Neural cell (in vitro differentiated cells): Measurements from ENCODE around the gene MRPL38. TPM values are rescaled to one million over a fixed set of nuclear protein-coding genes. Genes with fewer than 3 reads are reported as not detected.
"Not testable (repeated sequence)": the region's sequence is repeated elsewhere in the genome, so short reads cannot be mapped to it uniquely, and the experiment has no call there.

ENCODE experiments used
- H2AFZ ChIP-seq: fragments of 200-600, 300-800 bp; sonication (generic), shearing (Covaris generic); 2 replicates; pipeline ENCODE4 v1.6.0; 2014; ENCODE audit warnings: low read depth, mild to moderate bottlenecking, antibody characterized with exemption, low read length, moderate library complexity
- H3F3A ChIP-seq: fragments of 200-600 bp; shearing (Covaris generic); 2 replicates; pipeline ENCODE4 v1.6.1; 2016; ENCODE audit warnings: mild to moderate bottlenecking, moderate library complexity, mixed read lengths, antibody characterized with exemption, low read length; ENCODE audit not compliant: insufficient read depth, poor library complexity, severe bottlenecking
- H3K27ac ChIP-seq: fragments of 200-600, 300-800 bp; sonication (generic), shearing (Covaris generic); 2 replicates; pipeline ENCODE4 v1.5.1; 2014; ENCODE audit warnings: mild to moderate bottlenecking, low read length, moderate library complexity
- H3K27me3 ChIP-seq: fragments of 300-800, 200-600 bp; sonication (generic), shearing (Covaris generic); 2 replicates; pipeline ENCODE4 v1.6.0; 2014; ENCODE audit warnings: mild to moderate bottlenecking, low read depth, low read length, moderate library complexity; ENCODE audit not compliant: insufficient read depth
- H3K36me3 ChIP-seq: fragments of 300-800, 200-600 bp; sonication (generic), shearing (Covaris generic); 2 replicates; pipeline ENCODE4 v1.5.1; 2014; ENCODE audit warnings: mild to moderate bottlenecking, antibody characterized with exemption, low read length, moderate library complexity; ENCODE audit not compliant: insufficient read depth
- H3K4me2 ChIP-seq: fragments of 300-800, 200-600 bp; sonication (generic), shearing (Covaris generic); 2 replicates; pipeline ENCODE4 v1.6.0; 2014; ENCODE audit warnings: mild to moderate bottlenecking, low read length
- H3K4me3 ChIP-seq: fragments of 300-800, 200-600 bp; sonication (generic), shearing (Covaris generic); 2 replicates; pipeline ENCODE4 v1.5.1; 2014; ENCODE audit warnings: mild to moderate bottlenecking, low read length, moderate library complexity
- H3K79me2 ChIP-seq: fragments of 200-600 bp; shearing (Covaris generic); replicated peaks from 2 replicates; pipeline ENCODE4 v1.6.0; 2014; ENCODE audit warnings: mild to moderate bottlenecking, low read length, moderate library complexity; ENCODE audit not compliant: insufficient read depth
- H3K9ac ChIP-seq: fragments of 300-800, 200-600 bp; sonication (generic), shearing (Covaris generic); 2 replicates; pipeline ENCODE4 v1.6.1; 2016; ENCODE audit warnings: mild to moderate bottlenecking, low read length, mixed read lengths
- H3K9me2 ChIP-seq: fragments of 200-600 bp; shearing (Covaris generic); 2 replicates; pipeline ENCODE4 v1.6.1; 2016; ENCODE audit warnings: mild to moderate bottlenecking, low read length, mixed read lengths; ENCODE audit not compliant: insufficient read depth
- H3K9me3 ChIP-seq: fragments of 200-600, 300-800 bp; sonication (generic), shearing (Covaris generic); 2 replicates; pipeline ENCODE4 v1.6.1; 2016; ENCODE audit warnings: mild to moderate bottlenecking, mixed run types, low read length, moderate library complexity, mixed read lengths
- H4K20me1 ChIP-seq: fragments of 200-600 bp; shearing (Covaris generic); 2 replicates; pipeline ENCODE4 v1.6.1; 2016; ENCODE audit warnings: mild to moderate bottlenecking, mixed run types; ENCODE audit not compliant: insufficient read depth
- EP300 ChIP-seq: fragments of 450-650 bp; conservative IDR thresholded peaks from 2 replicates; pipeline ENCODE4 v1.6.1; 2014; ENCODE audit warnings: antibody characterized with exemption, mild to moderate bottlenecking, moderate library complexity; ENCODE audit not compliant: poor library complexity, severe bottlenecking
- EZH2 ChIP-seq: fragments of 200-600, 300-800 bp; shearing (Covaris generic), sonication (generic); IDR thresholded peaks from 2 replicates; pipeline ENCODE4 v1.6.1; 2014; ENCODE audit warnings: antibody characterized with exemption, low read length, borderline replicate concordance, mild to moderate bottlenecking; ENCODE audit not compliant: insufficient read depth, poor library complexity, severe bottlenecking
- MXI1 ChIP-seq: fragments of 450-650 bp; conservative IDR thresholded peaks from 2 replicates; pipeline ENCODE4 v1.6.1; 2014; ENCODE audit warnings: antibody characterized with exemption, mild to moderate bottlenecking; ENCODE audit not compliant: poor library complexity, severe bottlenecking
- POLR2AphosphoS5 ChIP-seq: IDR thresholded peaks from 2 replicates; pipeline ENCODE4 v1.6.1; 2012
- RAD21 ChIP-seq: fragments of 450-650 bp; conservative IDR thresholded peaks from 2 replicates; pipeline ENCODE4 v1.6.1; 2014; ENCODE audit warnings: antibody characterized with exemption, mild to moderate bottlenecking, moderate library complexity
- SMC3 ChIP-seq: fragments of 450-650 bp; conservative IDR thresholded peaks from 2 replicates; pipeline ENCODE4 v1.6.1; 2014; ENCODE audit warnings: antibody characterized with exemption, mild to moderate bottlenecking, moderate library complexity; ENCODE audit not compliant: poor library complexity
- TAF1 ChIP-seq: IDR thresholded peaks from 2 replicates; pipeline ENCODE4 v1.6.1; 2012; ENCODE audit warnings: low read depth
- polyA plus RNA-seq: library from polyadenylated mRNA; depleted of rRNA; stranded (reverse); fragments of >200 nt; gene quantifications from 2 replicates; pipeline ENCODE4 v1.2.3, GENCODE V29; 2014
- TF ChIP-seq, protein P1 (sequence below): IDR thresholded peaks from 2 replicates; pipeline ENCODE4 v1.6.1; 2012; ENCODE audit warnings: borderline replicate concordance

Gene MRPL38
- polyA plus RNA-seq, 1 donor from 2014 or later: 91.2 TPM

DNA sequence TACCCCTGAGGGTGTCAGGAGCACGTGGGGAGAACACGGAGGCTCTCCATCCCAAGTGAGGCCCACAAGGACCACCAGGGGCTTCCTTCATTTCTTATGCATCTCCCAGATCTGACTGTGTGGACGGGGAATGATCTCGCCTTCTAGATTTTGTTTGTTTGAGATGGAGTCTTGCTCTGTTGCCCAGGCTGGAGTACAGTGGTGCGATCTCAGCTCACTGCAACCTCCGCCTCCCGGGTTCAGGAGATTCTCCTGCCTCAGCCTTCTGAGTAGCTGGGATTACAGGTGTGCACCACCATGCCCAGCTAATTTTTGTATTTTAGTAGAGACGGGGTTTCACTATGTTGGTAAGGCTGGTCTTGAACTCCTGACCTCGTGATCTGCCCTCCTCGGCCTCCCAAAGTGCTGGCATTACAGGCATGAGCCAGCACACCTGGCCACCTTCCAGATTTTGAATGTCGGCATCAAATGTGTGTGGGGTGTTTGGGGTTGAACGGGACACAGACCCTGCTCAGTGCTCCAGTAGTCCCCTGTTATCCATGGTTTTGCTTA, 35.9 kb downstream of the MRPL38 start:
- not testable (repeated sequence) for H4K20me1 ChIP-seq, H3F3A ChIP-seq, H3K79me2 ChIP-seq, H3K9me2 ChIP-seq, H3K9me3 ChIP-seq, H3K36me3 ChIP-seq, H3K27ac ChIP-seq, H3K4me3 ChIP-seq, H2AFZ ChIP-seq, H3K27me3 ChIP-seq, H3K9ac ChIP-seq, H3K4me2 ChIP-seq

DNA sequence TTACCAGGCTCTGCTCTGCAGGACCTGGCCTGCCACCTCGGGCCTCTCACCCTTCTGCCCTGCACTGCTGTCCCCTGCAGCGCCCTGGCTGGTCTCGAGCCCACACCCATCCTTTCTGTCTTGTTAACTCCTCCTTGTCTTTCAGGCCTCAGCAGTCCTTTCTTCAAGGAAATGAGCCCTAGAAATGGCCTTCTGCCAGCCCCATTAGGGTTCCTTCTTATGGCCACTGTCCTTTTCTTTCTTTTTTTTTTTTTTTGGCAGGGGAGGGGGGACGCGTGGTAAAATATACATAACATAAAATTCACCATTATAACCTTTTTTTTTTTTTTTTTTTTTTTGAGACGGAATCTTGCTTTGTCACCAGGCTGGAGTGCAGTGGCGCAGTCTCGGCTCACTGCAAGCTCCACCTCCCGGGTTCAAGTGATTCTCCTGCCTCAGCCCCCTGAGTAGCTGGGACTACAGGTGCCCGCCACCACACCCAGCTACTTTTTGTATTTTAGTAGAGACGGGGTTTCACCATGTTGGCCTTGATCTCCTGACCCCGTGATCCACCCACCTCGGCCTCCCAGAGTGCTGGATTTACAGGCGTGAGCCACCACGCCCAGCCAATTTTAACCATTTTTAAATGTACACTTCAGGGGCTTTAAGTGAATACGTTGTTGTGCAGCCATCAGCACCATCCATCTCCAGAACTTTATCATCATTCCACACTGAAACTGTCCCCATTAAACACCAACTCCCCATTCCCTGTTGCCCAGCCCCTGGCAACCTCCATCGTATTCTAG, 39.1 kb downstream of the MRPL38 start:
- H3K4me2 ChIP-seq, H3K9ac ChIP-seq, H3K27ac ChIP-seq: not testable (repeated sequence)

DNA sequence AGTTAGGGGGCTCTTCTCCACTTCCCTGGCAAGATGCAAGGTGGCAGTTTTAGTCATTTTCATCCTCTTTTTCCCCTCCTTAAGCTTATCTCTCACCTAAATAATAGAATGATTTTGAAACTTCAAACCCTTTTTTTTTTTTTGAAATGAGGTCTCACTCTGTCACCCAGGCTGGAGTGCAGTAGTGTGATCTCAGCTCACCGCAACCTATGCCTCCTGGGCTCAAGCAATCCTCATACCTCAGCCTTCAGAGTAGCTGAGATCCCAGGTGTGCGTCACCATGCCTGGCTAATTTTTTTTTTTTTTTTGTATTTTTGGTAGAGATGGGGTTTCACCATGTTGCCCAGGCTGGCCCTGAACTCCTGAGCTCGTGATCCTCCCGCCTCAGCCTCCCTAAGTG, 39.8 kb downstream of the MRPL38 start:
- H4K20me1 ChIP-seq, H3K9ac ChIP-seq, H3K27me3 ChIP-seq, H3K79me2 ChIP-seq, H3K4me3 ChIP-seq, H3K36me3 ChIP-seq, H3K9me2 ChIP-seq, H3K27ac ChIP-seq, H3F3A ChIP-seq, H3K9me3 ChIP-seq, H3K4me2 ChIP-seq, H2AFZ ChIP-seq: not testable (repeated sequence)

More for the DNA sequence above, 39.1 kb downstream of the MRPL38 start:
- not testable (repeated sequence) for H3F3A ChIP-seq, H3K36me3 ChIP-seq, H3K9me3 ChIP-seq, H2AFZ ChIP-seq, H3K4me3 ChIP-seq, H3K27me3 ChIP-seq, H3K79me2 ChIP-seq, H3K9me2 ChIP-seq, H4K20me1 ChIP-seq

DNA sequence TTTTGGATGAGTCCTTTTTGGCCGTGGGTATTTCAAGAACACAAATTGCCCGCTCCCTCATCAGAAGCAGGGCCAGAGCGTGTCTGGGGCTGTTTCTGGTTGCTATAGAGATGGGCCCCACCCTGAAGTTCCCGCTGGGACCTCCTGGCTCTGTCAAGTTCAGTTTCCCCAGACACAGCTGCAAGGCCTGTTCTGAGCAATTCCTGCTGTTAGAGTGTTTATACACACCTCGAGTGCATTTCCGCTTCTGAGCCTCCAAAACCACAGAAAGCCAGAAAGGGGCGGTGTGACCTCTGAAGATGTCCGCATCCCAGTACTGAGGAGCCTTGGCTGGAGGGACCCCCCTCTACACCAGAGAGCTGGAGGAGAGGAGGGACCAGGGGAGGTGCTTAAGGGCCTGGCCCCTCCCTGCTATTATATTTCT, 40.2 kb downstream of the MRPL38 start:
- TF ChIP-seq EP300: no peak
- no peak for TF ChIP-seq EZH2
- TF ChIP-seq, protein P1, sequence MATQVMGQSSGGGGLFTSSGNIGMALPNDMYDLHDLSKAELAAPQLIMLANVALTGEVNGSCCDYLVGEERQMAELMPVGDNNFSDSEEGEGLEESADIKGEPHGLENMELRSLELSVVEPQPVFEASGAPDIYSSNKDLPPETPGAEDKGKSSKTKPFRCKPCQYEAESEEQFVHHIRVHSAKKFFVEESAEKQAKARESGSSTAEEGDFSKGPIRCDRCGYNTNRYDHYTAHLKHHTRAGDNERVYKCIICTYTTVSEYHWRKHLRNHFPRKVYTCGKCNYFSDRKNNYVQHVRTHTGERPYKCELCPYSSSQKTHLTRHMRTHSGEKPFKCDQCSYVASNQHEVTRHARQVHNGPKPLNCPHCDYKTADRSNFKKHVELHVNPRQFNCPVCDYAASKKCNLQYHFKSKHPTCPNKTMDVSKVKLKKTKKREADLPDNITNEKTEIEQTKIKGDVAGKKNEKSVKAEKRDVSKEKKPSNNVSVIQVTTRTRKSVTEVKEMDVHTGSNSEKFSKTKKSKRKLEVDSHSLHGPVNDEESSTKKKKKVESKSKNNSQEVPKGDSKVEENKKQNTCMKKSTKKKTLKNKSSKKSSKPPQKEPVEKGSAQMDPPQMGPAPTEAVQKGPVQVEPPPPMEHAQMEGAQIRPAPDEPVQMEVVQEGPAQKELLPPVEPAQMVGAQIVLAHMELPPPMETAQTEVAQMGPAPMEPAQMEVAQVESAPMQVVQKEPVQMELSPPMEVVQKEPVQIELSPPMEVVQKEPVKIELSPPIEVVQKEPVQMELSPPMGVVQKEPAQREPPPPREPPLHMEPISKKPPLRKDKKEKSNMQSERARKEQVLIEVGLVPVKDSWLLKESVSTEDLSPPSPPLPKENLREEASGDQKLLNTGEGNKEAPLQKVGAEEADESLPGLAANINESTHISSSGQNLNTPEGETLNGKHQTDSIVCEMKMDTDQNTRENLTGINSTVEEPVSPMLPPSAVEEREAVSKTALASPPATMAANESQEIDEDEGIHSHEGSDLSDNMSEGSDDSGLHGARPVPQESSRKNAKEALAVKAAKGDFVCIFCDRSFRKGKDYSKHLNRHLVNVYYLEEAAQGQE: no peak
- no peak for TF ChIP-seq MXI1
- TF ChIP-seq RAD21: no peak
- TF ChIP-seq POLR2AphosphoS5: no peak
- TF ChIP-seq SMC3: no peak
- TF ChIP-seq TAF1: no peak
- H3K36me3 ChIP-seq: no peaks in the 10 kb centered on the region
- H3K9me3 ChIP-seq: no peaks in the 10 kb centered on the region
- no peaks in the 10 kb centered on the region for H4K20me1 ChIP-seq
- no peaks in the 10 kb centered on the region for H3K79me2 ChIP-seq
- no peak overlapping the region for H3K4me3 ChIP-seq
- no peak overlapping the region for H3K27ac ChIP-seq
- no peak overlapping the region for H2AFZ ChIP-seq
- H3K9me2 ChIP-seq: no peaks in the 10 kb centered on the region
- no peak overlapping the region for H3K4me2 ChIP-seq
- no peak overlapping the region for H3K9ac ChIP-seq
- no peaks in the 10 kb centered on the region for H3K27me3 ChIP-seq
- H3F3A ChIP-seq: no peaks in the 10 kb centered on the region
